Progenitor cell of endocrine pancreas (in vitro differentiated cells): ENCODE data around the gene ASPG. TPM values are rescaled to one million over a fixed set of nuclear protein-coding genes. Genes with fewer than 3 reads are reported as not detected.

Source experiments
- DNase-seq: peaks from one replicate; pipeline ENCODE4 v3.0.0; 2021; ENCODE audit warnings: low spot score; ENCODE audit not compliant: unreplicated experiment
- H3K27ac Mint-ChIP-seq: 2 replicates; pipeline ENCODE4 v1.8.0; 2021; ENCODE audit warnings: mild to moderate bottlenecking, moderate library complexity, mixed read lengths
- H3K27me3 Mint-ChIP-seq: 2 replicates; pipeline ENCODE4 v1.8.0; 2021; ENCODE audit warnings: mixed read lengths
- H3K36me3 Mint-ChIP-seq: 2 replicates; pipeline ENCODE4 v1.8.0; 2022; ENCODE audit warnings: mixed read lengths; ENCODE audit not compliant: insufficient read depth
- H3K4me1 Mint-ChIP-seq: 2 replicates; pipeline ENCODE4 v1.8.0; 2021; ENCODE audit warnings: low read depth, mixed read lengths
- H3K4me3 Mint-ChIP-seq: 2 replicates; pipeline ENCODE4 v1.8.0; 2021; ENCODE audit warnings: low read depth, mild to moderate bottlenecking, moderate library complexity, mixed read lengths
- H3K9me3 Mint-ChIP-seq: 2 replicates; pipeline ENCODE4 v1.8.0; 2021; ENCODE audit warnings: low read depth, mixed read lengths
- CTCF ChIP-seq: fragments of 200-600 bp; sonication (generic); IDR thresholded peaks from one replicate; pipeline ENCODE4 v1.5.0; 2021; ENCODE audit warnings: antibody characterized with exemption, mild to moderate bottlenecking; ENCODE audit not compliant: unreplicated experiment
- total RNA-seq: library from RNA; stranded (reverse); gene quantifications from 2 replicates; pipeline ENCODE4 v1.2.1, GENCODE V29; 2021

The ASPG gene
- total RNA-seq, 1 donor from 2014 or later = not detected

DNA sequence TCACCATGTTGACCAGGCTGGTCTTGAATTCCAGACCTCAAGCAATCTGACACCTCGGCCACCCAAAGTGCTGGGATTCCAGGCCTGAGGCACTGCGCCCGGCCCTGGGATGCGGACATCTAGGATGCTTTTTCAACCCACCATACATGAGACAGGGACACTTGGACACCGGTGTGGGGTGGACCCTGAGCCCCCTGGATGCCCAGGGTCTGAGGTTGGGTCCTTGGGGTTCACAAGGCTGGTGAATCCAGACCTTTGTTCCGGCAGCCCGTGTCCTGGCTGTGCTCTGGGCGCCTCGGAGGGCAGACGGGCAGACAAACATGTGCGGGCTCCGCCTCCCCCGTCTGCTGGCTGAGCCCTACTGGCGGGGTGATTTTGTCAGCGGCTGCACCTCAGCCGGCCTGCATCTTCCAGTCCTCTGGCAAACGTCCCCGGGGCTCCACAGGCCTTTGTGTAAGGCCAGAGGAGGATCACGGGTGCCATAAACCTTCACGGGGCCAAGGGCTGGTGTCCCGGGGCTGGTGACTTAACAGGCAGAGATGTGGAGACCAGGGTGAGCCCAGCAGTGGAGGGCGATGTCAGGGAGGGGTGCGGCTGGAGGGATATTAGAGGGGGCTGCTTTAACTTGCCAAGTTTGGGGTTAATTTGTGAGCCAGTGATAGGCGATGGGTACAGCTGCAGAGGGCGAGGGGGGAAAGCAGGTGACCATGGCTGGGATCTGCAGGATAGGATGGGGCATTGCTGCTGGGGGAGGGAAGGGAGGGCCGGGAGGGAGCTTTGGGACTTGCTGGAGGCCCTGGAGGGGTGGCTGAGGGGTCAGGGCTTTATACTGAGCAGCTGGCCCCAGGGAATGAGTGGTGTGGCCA, 5.8 kb downstream of the ASPG start:
- no peak overlapping the region for H3K4me3 Mint-ChIP-seq
- H3K9me3 Mint-ChIP-seq = no peaks in the 10 kb centered on the region
- H3K4me1 Mint-ChIP-seq = peaks cover 8% of the 10 kb centered on the region
- H3K27me3 Mint-ChIP-seq = peaks cover 10% of the 10 kb centered on the region
- no peak for TF ChIP-seq CTCF
- no peak overlapping the region for H3K27ac Mint-ChIP-seq
- no peaks in the 10 kb centered on the region for H3K36me3 Mint-ChIP-seq
- DNase-seq = no peak

DNA sequence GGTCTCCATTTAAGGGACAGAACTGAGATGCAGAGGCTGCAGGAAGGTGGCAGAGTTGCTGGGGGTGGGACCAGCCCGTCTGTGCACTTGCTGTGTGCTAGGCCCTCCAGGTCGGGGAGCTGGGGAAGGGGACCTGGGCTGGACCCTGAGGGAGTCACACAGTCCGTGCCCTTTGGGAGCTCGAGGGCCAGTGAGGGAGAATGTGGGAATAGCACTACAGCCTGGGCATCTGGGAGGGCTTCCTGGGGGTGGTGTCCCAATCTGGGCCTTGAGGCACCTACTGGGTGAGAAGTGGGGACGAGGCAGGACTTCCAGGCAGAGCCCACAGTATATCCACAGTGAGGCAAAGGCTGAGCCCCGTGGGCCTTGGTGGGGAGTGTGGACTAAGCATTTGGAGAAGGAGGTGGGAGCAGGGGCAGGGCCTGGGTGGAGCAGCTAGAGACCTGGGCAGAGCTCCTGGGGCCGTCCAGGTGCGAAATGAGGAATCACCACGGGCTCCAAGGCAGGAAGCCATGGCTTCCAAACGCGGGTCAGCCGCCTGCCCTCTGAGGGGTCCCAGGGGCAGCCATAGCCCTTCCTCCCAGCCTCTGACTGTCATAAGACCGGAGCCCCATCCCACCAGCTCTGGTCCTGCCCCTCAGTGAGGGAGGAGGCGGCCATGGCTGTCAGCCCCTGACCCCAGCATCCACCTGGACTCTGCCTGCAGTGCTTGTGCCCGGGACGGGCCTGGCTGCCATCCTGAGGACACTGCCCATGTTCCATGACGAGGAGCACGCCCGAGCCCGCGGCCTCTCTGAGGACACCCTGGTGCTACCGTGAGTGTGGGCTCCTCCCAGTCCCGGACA, 6.6 kb downstream of the ASPG start:
- Mint-ChIP-seq H3K27me3 (peaks cover 10% of the 10 kb centered on the region), H3K4me1 (peaks cover 8% of the 10 kb centered on the region), H3K4me3 (no peak overlapping the region)

GRCh38 chr14:104092931-104093365, 7.4 kb downstream of the ASPG start:
- Mint-ChIP-seq H3K4me3 (no peak overlapping the region), H3K9me3 (no peaks in the 10 kb centered on the region), H3K27me3 (peaks cover 9% of the 10 kb centered on the region), H3K4me1 (peaks cover 7% of the 10 kb centered on the region), H3K27ac (no peak overlapping the region), H3K36me3 (no peaks in the 10 kb centered on the region)
- no peak for TF ChIP-seq CTCF
- DNase-seq = no peak

More for the DNA sequence above, 6.6 kb downstream of the ASPG start:
- Mint-ChIP-seq H3K27ac (no peak overlapping the region), H3K36me3 (no peaks in the 10 kb centered on the region), H3K9me3 (no peaks in the 10 kb centered on the region)
- no peak for DNase-seq
- no peak for TF ChIP-seq CTCF

DNA sequence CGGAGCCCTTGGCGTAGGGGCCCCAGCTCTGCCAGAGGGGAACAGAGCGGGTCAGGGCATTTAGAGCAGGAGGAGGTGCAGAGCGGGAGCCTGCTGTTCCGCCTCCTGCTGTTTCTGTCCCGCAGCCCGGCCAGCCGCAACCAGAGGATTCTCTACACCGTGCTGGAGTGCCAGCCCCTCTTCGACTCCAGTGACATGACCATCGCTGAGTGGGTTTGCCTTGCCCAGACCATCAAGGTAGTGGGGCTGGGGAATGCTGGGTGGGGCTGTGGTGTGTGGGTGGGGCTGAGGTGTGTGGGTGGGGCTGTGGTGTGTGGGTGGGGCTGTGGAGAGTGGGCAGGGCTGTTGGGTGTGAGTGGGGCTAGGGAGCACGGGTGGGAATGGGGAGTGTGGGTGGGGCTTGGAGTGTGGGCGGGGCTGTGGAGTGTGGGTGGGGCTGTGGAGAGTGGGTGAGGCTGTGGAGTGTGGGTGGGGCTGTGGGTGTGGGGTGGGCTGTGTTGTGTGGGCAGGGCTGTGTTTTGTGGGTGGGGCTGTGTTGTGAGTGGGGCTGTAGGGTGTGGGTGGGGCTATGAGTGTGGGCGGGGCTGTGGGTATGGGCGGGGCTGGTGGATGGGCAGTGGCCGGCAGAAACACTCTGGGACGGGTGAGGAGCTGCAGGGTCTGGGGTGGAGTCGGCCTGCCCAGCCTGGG, 8.0 kb downstream of the ASPG start:
- peaks cover 3% of the 10 kb centered on the region for H3K4me1 Mint-ChIP-seq
- no peak overlapping the region for H3K27ac Mint-ChIP-seq
- no peaks in the 10 kb centered on the region for H3K36me3 Mint-ChIP-seq
- peaks cover 11% of the 10 kb centered on the region for H3K27me3 Mint-ChIP-seq
- H3K9me3 Mint-ChIP-seq = no peaks in the 10 kb centered on the region
- TF ChIP-seq CTCF = no peak
- H3K4me3 Mint-ChIP-seq = no peak overlapping the region
- no peak for DNase-seq

DNA sequence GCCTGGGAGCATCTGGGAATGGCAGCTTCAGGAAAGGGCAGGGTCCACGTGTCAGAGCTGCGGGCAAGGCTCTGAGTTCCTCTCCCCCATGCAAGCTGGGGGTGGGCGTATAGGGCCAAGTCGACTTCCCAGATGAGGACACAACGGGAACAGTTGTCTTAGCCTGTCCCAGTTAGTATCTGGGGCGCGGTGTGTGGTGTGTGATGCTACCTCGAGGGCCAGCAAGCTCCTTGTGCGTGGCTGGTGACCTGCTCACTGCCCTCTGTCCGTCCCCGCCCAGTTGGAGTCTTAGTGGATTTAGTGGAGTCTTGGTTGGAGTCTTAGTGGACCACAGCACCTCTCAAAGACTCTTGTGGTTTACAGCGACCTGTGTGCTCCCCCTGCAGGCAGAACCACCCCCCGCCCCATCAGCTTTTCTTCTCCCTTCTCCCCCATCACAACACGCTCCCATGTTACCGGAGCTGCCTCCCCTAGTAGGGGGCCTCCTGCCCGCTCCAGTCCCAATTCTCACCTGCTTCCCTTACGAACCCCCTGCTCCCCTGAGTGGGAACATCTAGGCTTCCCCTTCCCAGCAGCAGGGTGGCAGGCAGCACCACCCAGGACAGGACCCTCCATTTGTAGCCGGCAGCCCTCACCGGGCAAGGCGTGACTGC, 8.7 kb downstream of the ASPG start:
- no peak overlapping the region for H3K27ac Mint-ChIP-seq
- DNase-seq = no peak
- peaks cover 3% of the 10 kb centered on the region for H3K4me1 Mint-ChIP-seq
- TF ChIP-seq CTCF = no peak
- H3K36me3 Mint-ChIP-seq = no peaks in the 10 kb centered on the region
- peaks cover 11% of the 10 kb centered on the region for H3K27me3 Mint-ChIP-seq
- no peaks in the 10 kb centered on the region for H3K9me3 Mint-ChIP-seq
- no peak overlapping the region for H3K4me3 Mint-ChIP-seq
